Sigmoid colon (tissue), 4 donors: ENCODE measurements around the gene CCNI2.

Experiments
- CTCF ChIP-seq, 4 experiments: fragments of 450-650 bp in 3 of 4; fragments of 200-600 bp in 1 of 4; IDR thresholded peaks; one replicate each; pipeline ENCODE4 v1.5.1; 2016 to 2019; ENCODE audit warnings: antibody characterized with exemption in 4 of 4, mild to moderate bottlenecking in 3 of 4, moderate library complexity in 2 of 4
- EP300 ChIP-seq, 4 donors: sonication (generic); formaldehyde crosslinking; IDR thresholded peaks; one replicate each; pipeline ENCODE4 v1.6.1; 2017; ENCODE audit warnings: antibody characterized with exemption in 4 of 4
- POLR2A ChIP-seq, 2 donors: fragments of 450-650 bp; IDR thresholded peaks; one replicate each; pipeline ENCODE4 v1.6.1; 2016; ENCODE audit warnings: antibody characterized with exemption in 2 of 2, mild to moderate bottlenecking in 2 of 2, moderate library complexity in 2 of 2

GRCh38 chr5:132744659-132745058 is 2.6 kb upstream of the CCNI2 start:
- TF ChIP-seq CTCF (IDR thresholded peaks at IDR 0.05) = no peak
- no peak for TF ChIP-seq POLR2A (IDR thresholded peaks at IDR 0.05)
- TF ChIP-seq EP300 (IDR thresholded peaks at IDR 0.05) = no peak
